HepG2 (cell line): ENCODE results near the gene KLHL3. TPM values are rescaled to one million over a fixed set of nuclear protein-coding genes. Genes with fewer than 3 reads are reported as not detected.

Source experiments
- ATAC-seq: fragments of 200-7000 bp; cut with Tn5 transposase; 3 replicates; pipeline ENCODE4 v1.9.1; 2020; ENCODE audit warnings: mild to moderate bottlenecking, moderate library complexity
- BruUV-seq: library from RNA; stranded (reverse); fragments of 400-500 nt; replicated peaks from 2 replicates; lab custom pipeline; 2021; lab: Mats Ljungman, UMichigan
- CTCF ChIA-PET: fragments of 300-600 bp; formaldehyde crosslinking; extraction: SDS; loops from one replicate; lab custom pipeline; 2021; ENCODE audit warnings: low total read pairs, inconsistent platforms, low intra/inter-chr PET ratio; lab: Yijun Ruan, JAX
- POLR2A ChIA-PET: fragments of 350-600 bp; sonication (Branson Sonifier 250); formaldehyde crosslinking; loops from one replicate; lab custom pipeline; 2020; ENCODE audit warnings: antibody characterized with exemption, inconsistent platforms; lab: Yijun Ruan, JAX
- DNase-seq: peaks from one replicate; pipeline ENCODE4 v3.0.0-alpha.2; 2015; ENCODE audit warnings: low spot score
- FAIRE-seq: peaks from 3 replicates; lab custom pipeline; 2011; peaks lifted over from hg19 to GRCh38; lab: Jason Lieb, UNC
- H2AFZ ChIP-seq: one replicate; pipeline ENCODE4 v1.6.1; 2011; ENCODE audit warnings: low read length, inconsistent platforms
- H3K27ac ChIP-seq: fragments of 300-600 bp; 3 replicates; pipeline ENCODE4 v1.8.0; 2011; ENCODE audit warnings: mixed run types, mild to moderate bottlenecking, mixed read lengths, low read length, inconsistent platforms; ENCODE audit not compliant: insufficient read depth; ENCODE audit errors: extremely low read length
- H3K27me3 ChIP-seq, 2 experiments: fragments of 200-600 bp in 1 of 2; 2 replicates in 1 of 2; 3 replicates in 1 of 2; pipeline versions ENCODE4 v1.6.0 to v1.8.0; 2011; ENCODE audit warnings: low read length in 2 of 2, mild to moderate bottlenecking in 2 of 2, moderate library complexity in 2 of 2, inconsistent platforms in 1 of 2; ENCODE audit not compliant: insufficient read depth in 2 of 2, control insufficient read depth in 1 of 2
- H3K36me3 ChIP-seq, 2 experiments: fragments of 200-600 bp in 1 of 2; replicated peaks in 1 of 2; 2 replicates in 1 of 2; 3 replicates in 1 of 2; pipeline versions ENCODE4 v1.5.1 to v1.8.0; 2011; ENCODE audit warnings: low read length in 2 of 2, inconsistent platforms in 1 of 2; ENCODE audit not compliant: insufficient read depth in 2 of 2, control insufficient read depth in 1 of 2
- H3K4me1 ChIP-seq: 2 replicates; pipeline ENCODE4 v1.5.1; 2012; ENCODE audit warnings: low read length, inconsistent platforms; ENCODE audit not compliant: insufficient read depth
- H3K4me2 ChIP-seq: 2 replicates; pipeline ENCODE4 v1.6.0; 2011; ENCODE audit warnings: low read depth, low read length, inconsistent platforms
- H3K4me3 ChIP-seq, 3 experiments: fragments of 200-600 bp in 1 of 3; sonication (generic), shearing (Covaris generic) in 1 of 3; replicated peaks in 1 of 3; 2 replicates each; pipeline ENCODE4 v1.5.1; 2011 to 2016; ENCODE audit warnings: low read length in 3 of 3, inconsistent platforms in 2 of 3, low read depth in 2 of 3, mild to moderate bottlenecking in 2 of 3, control low read depth in 1 of 3, mixed read lengths in 1 of 3; ENCODE audit not compliant: insufficient read depth in 1 of 3
- H3K79me2 ChIP-seq: one replicate; pipeline ENCODE4 v1.6.1; 2011; ENCODE audit warnings: low read length, inconsistent platforms; ENCODE audit not compliant: insufficient read depth
- H3K9ac ChIP-seq: 2 replicates; pipeline ENCODE4 v1.6.0; 2011; ENCODE audit warnings: mild to moderate bottlenecking, low read depth, low read length, inconsistent platforms; ENCODE audit not compliant: insufficient read depth
- H3K9me3 ChIP-seq: 2 replicates; pipeline ENCODE4 v1.5.1; 2012; ENCODE audit warnings: mild to moderate bottlenecking, low read length
- H4K20me1 ChIP-seq: 2 replicates; pipeline ENCODE4 v1.6.0; 2011; ENCODE audit warnings: inconsistent platforms, mild to moderate bottlenecking, low read length, moderate library complexity; ENCODE audit not compliant: insufficient read depth
- AGO1 ChIP-seq: fragments of 200-400 bp; formaldehyde crosslinking; IDR thresholded peaks from 2 replicates; pipeline ENCODE4 v1.6.1; 2017; ENCODE audit warnings: mild to moderate bottlenecking, low read depth, low read length, moderate library complexity; ENCODE audit not compliant: poor library complexity, severe bottlenecking
- MATR3 ChIP-seq: sonication (generic); formaldehyde crosslinking; IDR thresholded peaks from 2 replicates; pipeline ENCODE4 v1.4.0; 2020; ENCODE audit warnings: missing genetic modification reagents
- SMAD3 ChIP-seq: sonication (generic); formaldehyde crosslinking; IDR thresholded peaks from 2 replicates; pipeline ENCODE4 v1.4.0; 2020; ENCODE audit warnings: missing genetic modification reagents
- SOX6 ChIP-seq, 2 experiments: fragments of 450-650 bp in 1 of 2; sonication (generic) in 1 of 2; formaldehyde crosslinking in 1 of 2; IDR thresholded peaks; 2 replicates each; pipeline versions ENCODE4 v1.4.0 to v1.6.1; 2017 to 2020; ENCODE audit warnings: antibody characterized with exemption in 1 of 2, mild to moderate bottlenecking in 1 of 2, missing genetic modification reagents in 1 of 2
- XBP1 ChIP-seq: sonication (generic); formaldehyde crosslinking; IDR thresholded peaks from 2 replicates; pipeline ENCODE4 v1.5.0; 2020; ENCODE audit warnings: missing genetic modification reagents
- WGBS: methylation state at CpG from one replicate; pipeline ENCODE4 v1.1.6; 2017; ENCODE audit warnings: low lambda C conversion rate; 5-methylcytosine and 5-hydroxymethylcytosine counted together
- in situ Hi-C: cut with HindIII; loops from 2 replicates; pipeline ENCODE4 v1.10.0; 2017; ENCODE audit warnings: low pct_unique_long_range_greater_than_20kb; ENCODE audit not compliant: extremely low pct_ligation_motif_present
- intact Hi-C: fragments of 100-400 bp; cut with micrococcal nuclease; formaldehyde crosslinking; loops from one replicate; pipeline ENCODE4 v1.10.0; 2022; ENCODE audit not compliant: unreplicated experiment
- polyA plus RNA-seq, 8 experiments: library from polyadenylated mRNA; depleted of rRNA in 3 of 8; stranded (reverse) in 7 of 8; unstranded in 1 of 8; fragments of >200 nt; fragmentation: Illumina TruSeq in 4 of 8; extraction: Trizol in 4 of 8; gene quantifications; 2 replicates each; pipeline versions ENCODE4 v1.2.1 to v1.2.3, GENCODE V29; 2011 to 2016; ENCODE audit warnings: low read depth in 4 of 8, missing spikeins in 1 of 8, mixed read lengths in 1 of 8; ENCODE audit not compliant: insufficient read depth in 1 of 8
- total RNA-seq, 5 experiments: library from RNA; depleted of rRNA; stranded (reverse); fragments of >200 nt; fragmentation: Illumina TruSeq; extraction: Trizol; gene quantifications; 2 replicates each; pipeline ENCODE4 v1.2.3, GENCODE V29; 2016; ENCODE audit warnings: low read depth in 1 of 5
- TF ChIP-seq, protein P1 (sequence below): sonication (generic); formaldehyde crosslinking; IDR thresholded peaks from 2 replicates; pipeline ENCODE4 v1.5.0; 2020; ENCODE audit warnings: mild to moderate bottlenecking, missing genetic modification reagents
- TF ChIP-seq, protein P2 (sequence below): sonication (generic); formaldehyde crosslinking; IDR thresholded peaks from 2 replicates; pipeline ENCODE4 v1.5.1; 2020; ENCODE audit warnings: missing genetic modification reagents, mild to moderate bottlenecking, borderline replicate concordance

Gene KLHL3
- total and polyA plus RNA-seq, 2 of the 13 experiments (the other 11 are each of a cell fraction or from before 2014, with no cell fraction given), result 0.02 to 0.08 TPM

DNA sequence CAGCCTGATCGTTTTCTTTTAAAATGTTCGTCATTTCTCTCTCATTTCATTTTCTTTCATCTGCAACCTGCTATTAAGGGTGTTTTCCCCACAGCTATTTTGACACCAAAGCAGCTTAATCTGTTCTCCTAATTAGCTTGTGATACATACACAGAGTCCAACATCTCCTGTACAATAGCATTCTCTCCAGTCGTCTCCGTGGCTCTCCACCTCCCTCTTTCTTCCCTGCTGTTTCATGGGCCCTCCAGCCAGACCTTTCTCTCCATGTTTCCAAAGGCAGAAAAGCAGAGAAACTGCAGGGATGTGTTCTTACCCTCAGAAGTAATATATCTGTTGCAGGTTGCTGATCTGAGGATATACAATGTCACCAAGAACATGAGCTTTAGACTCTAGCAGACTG lies 148.0 kb downstream of the KLHL3 start (continued):
- TF ChIP-seq, protein P1, sequence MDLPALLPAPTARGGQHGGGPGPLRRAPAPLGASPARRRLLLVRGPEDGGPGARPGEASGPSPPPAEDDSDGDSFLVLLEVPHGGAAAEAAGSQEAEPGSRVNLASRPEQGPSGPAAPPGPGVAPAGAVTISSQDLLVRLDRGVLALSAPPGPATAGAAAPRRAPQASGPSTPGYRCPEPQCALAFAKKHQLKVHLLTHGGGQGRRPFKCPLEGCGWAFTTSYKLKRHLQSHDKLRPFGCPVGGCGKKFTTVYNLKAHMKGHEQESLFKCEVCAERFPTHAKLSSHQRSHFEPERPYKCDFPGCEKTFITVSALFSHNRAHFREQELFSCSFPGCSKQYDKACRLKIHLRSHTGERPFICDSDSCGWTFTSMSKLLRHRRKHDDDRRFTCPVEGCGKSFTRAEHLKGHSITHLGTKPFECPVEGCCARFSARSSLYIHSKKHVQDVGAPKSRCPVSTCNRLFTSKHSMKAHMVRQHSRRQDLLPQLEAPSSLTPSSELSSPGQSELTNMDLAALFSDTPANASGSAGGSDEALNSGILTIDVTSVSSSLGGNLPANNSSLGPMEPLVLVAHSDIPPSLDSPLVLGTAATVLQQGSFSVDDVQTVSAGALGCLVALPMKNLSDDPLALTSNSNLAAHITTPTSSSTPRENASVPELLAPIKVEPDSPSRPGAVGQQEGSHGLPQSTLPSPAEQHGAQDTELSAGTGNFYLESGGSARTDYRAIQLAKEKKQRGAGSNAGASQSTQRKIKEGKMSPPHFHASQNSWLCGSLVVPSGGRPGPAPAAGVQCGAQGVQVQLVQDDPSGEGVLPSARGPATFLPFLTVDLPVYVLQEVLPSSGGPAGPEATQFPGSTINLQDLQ (CRISPR knock-in tag), result no peak
- TF ChIP-seq, protein P2, sequence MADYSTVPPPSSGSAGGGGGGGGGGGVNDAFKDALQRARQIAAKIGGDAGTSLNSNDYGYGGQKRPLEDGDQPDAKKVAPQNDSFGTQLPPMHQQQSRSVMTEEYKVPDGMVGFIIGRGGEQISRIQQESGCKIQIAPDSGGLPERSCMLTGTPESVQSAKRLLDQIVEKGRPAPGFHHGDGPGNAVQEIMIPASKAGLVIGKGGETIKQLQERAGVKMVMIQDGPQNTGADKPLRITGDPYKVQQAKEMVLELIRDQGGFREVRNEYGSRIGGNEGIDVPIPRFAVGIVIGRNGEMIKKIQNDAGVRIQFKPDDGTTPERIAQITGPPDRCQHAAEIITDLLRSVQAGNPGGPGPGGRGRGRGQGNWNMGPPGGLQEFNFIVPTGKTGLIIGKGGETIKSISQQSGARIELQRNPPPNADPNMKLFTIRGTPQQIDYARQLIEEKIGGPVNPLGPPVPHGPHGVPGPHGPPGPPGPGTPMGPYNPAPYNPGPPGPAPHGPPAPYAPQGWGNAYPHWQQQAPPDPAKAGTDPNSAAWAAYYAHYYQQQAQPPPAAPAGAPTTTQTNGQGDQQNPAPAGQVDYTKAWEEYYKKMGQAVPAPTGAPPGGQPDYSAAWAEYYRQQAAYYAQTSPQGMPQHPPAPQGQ (CRISPR knock-in tag), result no peak
- TF ChIP-seq SMAD3 (CRISPR knock-in tag) (no peak), MATR3 (CRISPR knock-in tag) (no peak)

GRCh38 chr5:137584262-137584661 lies 151.6 kb downstream of the KLHL3 start:
- no peaks in the 10 kb centered on the region for H3K36me3 ChIP-seq
- H3K27me3 ChIP-seq, result peaks cover 1 to 4% of the 10 kb centered on the region in 2 experiments; a peak in 1 of 5 replicates
- no peak overlapping the region for H2AFZ ChIP-seq
- intact Hi-C loops, result no loop called here
- no peaks in the 10 kb centered on the region for H3K4me1 ChIP-seq
- H3K79me2 ChIP-seq, result no peaks in the 10 kb centered on the region
- ChIA-PET POLR2A (no interaction called here), CTCF (no interaction called here)
- DNase-seq (no peak), ATAC-seq (no peak), FAIRE-seq (no peak)
- H3K27ac ChIP-seq, result no peak overlapping the region
- in situ Hi-C loops, result no loop called here
- BruUV-seq, result no TSS peak
- TF ChIP-seq AGO1 (no peak), SOX6 (IDR thresholded peaks at IDR 0.05) (no peak), SOX6 (CRISPR knock-in tag; IDR thresholded peaks at IDR 0.05) (no peak), XBP1 (no peak)
- 0% methylated on average over 1 of the region's 1 CpG for WGBS
- no peak overlapping the region for H3K9ac ChIP-seq
- no peaks in the 10 kb centered on the region for H3K9me3 ChIP-seq
- no peak overlapping the region for H3K4me2 ChIP-seq
- H3K4me3 ChIP-seq, result no peak overlapping the region
- H4K20me1 ChIP-seq, result no peaks in the 10 kb centered on the region
